ENCODE data around the gene EFCAB9.

DNA sequence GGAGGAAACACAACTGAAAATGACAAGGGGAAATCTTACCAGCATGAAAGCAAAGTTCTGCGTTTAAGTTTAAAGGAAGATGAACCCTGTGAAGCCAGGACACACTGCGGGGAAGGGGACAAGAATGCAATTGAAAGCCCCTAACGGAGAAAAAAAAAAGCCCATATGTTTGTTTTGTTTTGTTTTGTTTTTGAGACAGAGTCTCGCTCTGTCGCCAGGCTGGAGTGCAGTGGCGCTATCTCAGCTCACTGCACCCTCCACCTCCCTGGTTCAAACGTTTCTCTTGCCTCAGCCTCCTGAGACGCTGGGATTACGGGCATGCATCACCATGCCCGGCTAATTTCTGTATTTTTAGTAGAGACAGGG, 8.9 kb upstream of the EFCAB9 start:
- TF ChIP-seq EGR1 (IDR thresholded peaks at IDR 0.05; ENCODE audit: low read depth) (no peak), TCF7L2 (IDR thresholded peaks at IDR 0.05; ENCODE audit: borderline replicate concordance, extremely low read depth, insufficient read depth, insufficient read length) (no peak), POLR2AphosphoS5 (IDR thresholded peaks at IDR 0.05; ENCODE audit: low read depth, low read length) (no peak), POLR2A (IDR thresholded peaks at IDR 0.05; ENCODE audit: borderline replicate concordance, extremely low read depth, insufficient read depth, insufficient read length) (no peak), EZH2phosphoT487 (IDR thresholded peaks at IDR 0.05; ENCODE audit: borderline replicate concordance) (no peak), EZH2 (IDR thresholded peaks at IDR 0.05) (no peak), YY1 (IDR thresholded peaks at IDR 0.05; ENCODE audit: extremely low read depth, insufficient replicate concordance, low read depth, low read length) (no peak), ZNF274 (IDR thresholded peaks at IDR 0.05; ENCODE audit: low read depth, low read length) (no peak), CEBPB (IDR thresholded peaks at IDR 0.05; ENCODE audit: low read depth) (no peak), SIN3A (IDR thresholded peaks at IDR 0.05; ENCODE audit: low read depth) (no peak), RAD21 (IDR thresholded peaks at IDR 0.05; ENCODE audit: low read depth) (no peak)
- TF ChIP-seq, protein P1, sequence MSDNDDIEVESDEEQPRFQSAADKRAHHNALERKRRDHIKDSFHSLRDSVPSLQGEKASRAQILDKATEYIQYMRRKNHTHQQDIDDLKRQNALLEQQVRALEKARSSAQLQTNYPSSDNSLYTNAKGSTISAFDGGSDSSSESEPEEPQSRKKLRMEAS (IDR thresholded peaks at IDR 0.05) = no peak
- TF ChIP-seq, protein P2, sequence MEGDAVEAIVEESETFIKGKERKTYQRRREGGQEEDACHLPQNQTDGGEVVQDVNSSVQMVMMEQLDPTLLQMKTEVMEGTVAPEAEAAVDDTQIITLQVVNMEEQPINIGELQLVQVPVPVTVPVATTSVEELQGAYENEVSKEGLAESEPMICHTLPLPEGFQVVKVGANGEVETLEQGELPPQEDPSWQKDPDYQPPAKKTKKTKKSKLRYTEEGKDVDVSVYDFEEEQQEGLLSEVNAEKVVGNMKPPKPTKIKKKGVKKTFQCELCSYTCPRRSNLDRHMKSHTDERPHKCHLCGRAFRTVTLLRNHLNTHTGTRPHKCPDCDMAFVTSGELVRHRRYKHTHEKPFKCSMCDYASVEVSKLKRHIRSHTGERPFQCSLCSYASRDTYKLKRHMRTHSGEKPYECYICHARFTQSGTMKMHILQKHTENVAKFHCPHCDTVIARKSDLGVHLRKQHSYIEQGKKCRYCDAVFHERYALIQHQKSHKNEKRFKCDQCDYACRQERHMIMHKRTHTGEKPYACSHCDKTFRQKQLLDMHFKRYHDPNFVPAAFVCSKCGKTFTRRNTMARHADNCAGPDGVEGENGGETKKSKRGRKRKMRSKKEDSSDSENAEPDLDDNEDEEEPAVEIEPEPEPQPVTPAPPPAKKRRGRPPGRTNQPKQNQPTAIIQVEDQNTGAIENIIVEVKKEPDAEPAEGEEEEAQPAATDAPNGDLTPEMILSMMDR (IDR thresholded peaks at IDR 0.05 in 2 of 3, conservative IDR thresholded peaks at IDR 0.05 in 1 of 3; ENCODE audit: borderline replicate concordance in 1 of 3, insufficient read depth in 1 of 3, low read depth in 2 of 3, low read length in 2 of 3) = no peak
- TF ChIP-seq, protein P3, sequence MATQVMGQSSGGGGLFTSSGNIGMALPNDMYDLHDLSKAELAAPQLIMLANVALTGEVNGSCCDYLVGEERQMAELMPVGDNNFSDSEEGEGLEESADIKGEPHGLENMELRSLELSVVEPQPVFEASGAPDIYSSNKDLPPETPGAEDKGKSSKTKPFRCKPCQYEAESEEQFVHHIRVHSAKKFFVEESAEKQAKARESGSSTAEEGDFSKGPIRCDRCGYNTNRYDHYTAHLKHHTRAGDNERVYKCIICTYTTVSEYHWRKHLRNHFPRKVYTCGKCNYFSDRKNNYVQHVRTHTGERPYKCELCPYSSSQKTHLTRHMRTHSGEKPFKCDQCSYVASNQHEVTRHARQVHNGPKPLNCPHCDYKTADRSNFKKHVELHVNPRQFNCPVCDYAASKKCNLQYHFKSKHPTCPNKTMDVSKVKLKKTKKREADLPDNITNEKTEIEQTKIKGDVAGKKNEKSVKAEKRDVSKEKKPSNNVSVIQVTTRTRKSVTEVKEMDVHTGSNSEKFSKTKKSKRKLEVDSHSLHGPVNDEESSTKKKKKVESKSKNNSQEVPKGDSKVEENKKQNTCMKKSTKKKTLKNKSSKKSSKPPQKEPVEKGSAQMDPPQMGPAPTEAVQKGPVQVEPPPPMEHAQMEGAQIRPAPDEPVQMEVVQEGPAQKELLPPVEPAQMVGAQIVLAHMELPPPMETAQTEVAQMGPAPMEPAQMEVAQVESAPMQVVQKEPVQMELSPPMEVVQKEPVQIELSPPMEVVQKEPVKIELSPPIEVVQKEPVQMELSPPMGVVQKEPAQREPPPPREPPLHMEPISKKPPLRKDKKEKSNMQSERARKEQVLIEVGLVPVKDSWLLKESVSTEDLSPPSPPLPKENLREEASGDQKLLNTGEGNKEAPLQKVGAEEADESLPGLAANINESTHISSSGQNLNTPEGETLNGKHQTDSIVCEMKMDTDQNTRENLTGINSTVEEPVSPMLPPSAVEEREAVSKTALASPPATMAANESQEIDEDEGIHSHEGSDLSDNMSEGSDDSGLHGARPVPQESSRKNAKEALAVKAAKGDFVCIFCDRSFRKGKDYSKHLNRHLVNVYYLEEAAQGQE (IDR thresholded peaks at IDR 0.05; ENCODE audit: low read depth) = no peak
